GM18867 (cell line): ENCODE results near the gene SLC38A8.

ENCODE experiments used
- ATAC-seq: cut with Tn5 transposase; IDR thresholded peaks from one replicate; pipeline ENCODE4 v1.9.1; 2021; ENCODE audit warnings: mild to moderate bottlenecking, moderate library complexity; ENCODE audit not compliant: unreplicated experiment

The SLC38A8 gene

DNA sequence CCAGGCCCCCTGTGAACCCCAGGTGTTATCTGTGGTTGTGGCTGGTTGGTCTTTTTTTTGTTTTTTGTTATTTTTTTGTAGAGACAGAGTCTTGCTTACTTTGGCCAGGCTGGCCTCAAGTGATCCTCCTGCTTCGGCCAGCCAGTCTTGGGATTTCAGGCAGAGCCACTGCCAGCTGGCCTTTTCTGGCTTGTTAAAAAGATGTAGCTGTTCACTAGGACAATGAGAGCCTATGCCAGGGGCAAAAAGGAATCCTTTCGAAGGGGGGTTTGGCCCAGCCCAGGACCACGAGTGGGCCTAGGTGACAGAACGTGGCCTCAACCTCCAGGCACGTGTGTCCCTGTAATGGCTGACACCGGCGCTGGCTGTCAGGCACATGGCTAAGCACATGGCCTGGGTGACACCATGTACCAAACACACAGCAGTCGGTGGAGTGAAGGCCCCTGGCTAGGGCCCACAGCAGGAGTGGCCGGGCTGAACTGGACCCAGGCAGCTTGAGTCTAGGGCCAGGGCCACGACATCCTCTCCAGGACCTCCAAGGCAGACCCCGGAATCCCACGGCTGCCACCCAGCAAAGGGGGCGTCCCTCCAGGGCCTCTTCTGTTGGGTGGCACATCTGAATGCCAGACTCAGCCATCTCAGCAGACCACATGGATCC, 6.9 kb upstream of the SLC38A8 start:
- ATAC-seq: no peak

- ATAC-seq: no peak
These were observed 6.3 kb upstream of the SLC38A8 start for GRCh38 chr16:84048871-84049270.

DNA sequence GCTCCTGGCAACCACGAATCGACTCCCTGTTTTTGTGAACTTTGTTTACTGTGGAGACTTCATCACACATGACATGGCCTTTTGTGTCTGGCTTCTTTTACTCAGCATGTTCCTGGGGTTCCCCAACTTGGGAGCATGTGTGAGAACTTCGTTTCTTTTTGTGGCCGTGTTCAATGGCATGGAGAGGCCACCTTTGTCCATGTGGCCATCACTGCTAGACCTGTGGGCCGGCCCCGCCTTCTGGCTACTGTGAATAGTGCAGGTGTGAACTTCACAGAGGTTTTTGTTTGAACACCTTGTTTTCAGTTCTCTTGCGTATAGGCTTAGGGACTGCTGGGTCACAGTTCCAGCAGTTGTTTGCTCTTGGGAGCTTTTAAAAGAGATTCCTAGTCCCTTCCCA, 5.7 kb upstream of the SLC38A8 start:
- ATAC-seq: no peak

DNA sequence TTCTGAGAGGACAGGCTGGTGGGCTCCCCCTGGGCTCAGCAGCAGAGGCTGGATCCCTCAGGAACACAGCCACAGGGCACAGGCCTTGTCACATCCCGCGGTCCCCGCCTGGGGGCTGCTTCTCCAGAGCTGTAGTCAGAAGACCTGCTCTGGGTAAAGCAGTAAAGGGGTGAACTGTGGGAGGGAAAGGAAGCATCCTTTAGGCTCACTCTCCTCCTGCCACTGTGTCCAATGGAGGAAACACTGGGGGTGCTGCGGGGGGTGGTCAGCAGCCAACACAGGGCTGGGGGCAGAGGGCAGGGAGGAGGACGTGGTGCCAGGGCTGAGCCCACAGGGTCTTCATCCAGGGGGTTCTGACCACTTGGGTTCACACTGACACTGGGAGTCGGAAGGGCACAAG, 5.0 kb upstream of the SLC38A8 start:
- ATAC-seq: no peak

DNA sequence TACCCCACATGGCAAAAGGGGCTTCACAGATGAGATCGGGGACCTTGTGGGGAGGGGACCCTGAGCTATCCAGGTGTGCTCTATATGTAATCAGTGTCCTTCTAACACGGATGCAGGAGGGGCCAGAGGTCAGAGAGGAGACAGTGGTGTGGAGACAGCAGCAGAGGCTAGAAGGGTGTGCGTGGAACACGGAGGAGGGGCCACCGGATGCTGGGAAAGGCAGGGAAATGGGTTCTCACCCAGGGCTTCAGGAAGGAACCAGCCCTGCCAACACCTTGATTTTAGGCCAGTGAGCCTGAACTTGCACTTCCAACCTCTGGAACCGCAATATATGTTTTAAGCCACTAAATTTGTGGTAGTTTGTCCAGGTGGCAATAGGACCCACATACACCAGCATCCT, 4.6 kb upstream of the SLC38A8 start:
- ATAC-seq: no peak

GRCh38 chr16:84045818-84046470, 3.3 kb upstream of the SLC38A8 start:
- no peak for ATAC-seq

DNA sequence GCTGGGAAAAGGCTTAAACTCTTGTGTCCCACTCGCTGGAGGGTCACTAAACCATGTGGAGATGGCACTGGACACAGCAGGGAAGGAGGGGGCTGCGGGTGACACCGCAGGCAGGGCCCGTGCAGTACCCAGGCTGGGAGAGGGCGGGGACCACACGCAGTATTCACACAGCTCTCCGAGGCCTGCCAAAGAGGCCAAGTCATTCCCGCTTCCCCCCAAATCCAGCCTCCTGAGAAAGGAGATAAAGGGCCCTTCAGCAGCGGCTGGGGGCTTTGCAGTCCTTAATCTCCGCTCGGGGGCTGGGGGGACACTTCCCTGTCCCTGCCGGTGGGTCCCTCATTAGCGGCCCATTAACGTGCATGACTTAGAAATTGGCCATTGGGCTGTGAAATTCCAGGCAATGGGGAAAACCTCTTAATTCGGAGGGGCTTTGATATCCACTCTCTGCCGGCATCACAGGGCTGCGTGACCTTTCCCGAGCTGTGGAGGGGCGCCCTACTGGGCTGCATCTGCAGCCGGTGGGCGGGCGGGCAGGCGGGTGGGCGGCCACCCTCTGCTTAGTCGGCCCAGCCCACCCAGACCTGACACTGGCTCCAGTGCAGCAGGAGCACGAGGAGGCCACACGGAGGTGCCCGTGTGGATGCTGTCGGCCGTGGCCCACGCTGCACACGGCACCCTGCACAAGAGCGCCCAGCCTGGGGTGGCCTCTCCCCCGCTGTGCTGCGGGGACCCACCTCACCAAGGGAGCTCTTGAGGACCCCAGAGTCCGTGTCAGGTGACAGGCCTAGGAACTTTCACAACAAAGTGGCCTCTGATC, 2.6 kb upstream of the SLC38A8 start:
- ATAC-seq: no peak

- no peak for ATAC-seq
These were observed 1.5 kb upstream of the SLC38A8 start for GRCh38 chr16:84044118-84044488.

- ATAC-seq: no peak
These were observed 1.0 kb upstream of the SLC38A8 start for GRCh38 chr16:84043486-84044117.

- no peak for ATAC-seq
These were observed 387 bp upstream of the SLC38A8 start for GRCh38 chr16:84042879-84043485.

DNA sequence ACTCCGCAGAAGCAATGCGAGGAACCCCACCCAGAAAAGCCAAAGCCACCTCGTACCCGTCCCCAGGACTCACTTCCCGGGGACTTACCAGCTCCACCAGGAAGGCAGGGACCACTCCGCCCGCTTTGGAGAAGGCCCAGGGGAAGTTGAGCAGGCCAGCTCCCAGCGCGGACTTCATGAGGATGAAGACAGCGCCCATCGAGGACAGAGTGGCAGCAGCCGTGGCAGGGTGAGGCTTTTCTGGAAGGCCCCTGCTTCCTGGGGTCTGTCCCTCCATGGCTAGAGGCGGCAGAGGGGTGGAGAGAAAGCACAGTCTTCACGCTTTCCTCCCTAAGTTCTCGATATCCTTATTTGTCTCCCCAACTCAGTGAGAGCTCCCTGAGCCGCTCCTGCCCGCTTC, 714 bp downstream of the SLC38A8 start:
- ATAC-seq: no peak

GRCh38 chr16:84040823-84041820, 1.5 kb downstream of the SLC38A8 start:
- ATAC-seq: no peak

GRCh38 chr16:84040226-84040822, 2.3 kb downstream of the SLC38A8 start:
- no peak for ATAC-seq

- no peak for ATAC-seq
These were observed 2.9 kb downstream of the SLC38A8 start for GRCh38 chr16:84039696-84040095.

DNA sequence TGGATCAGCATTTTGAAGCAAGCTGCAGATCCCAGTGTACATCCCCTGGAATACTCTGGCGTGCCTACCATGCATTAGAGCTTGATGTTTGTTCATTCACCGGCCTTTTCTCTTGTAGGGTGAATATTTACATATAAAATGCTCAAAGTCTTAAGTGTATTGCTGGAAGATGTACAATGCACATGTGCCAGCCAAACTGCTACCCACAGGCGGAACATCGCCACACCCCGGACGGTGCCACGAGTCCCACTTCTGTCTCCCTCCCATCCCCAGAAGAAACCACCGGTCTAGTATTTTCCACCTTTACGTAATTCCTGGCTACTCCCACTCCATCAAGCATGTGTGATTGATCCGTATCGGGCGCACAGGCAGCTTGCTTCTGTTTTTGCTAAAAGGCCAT, 4.1 kb downstream of the SLC38A8 start:
- ATAC-seq: no peak

- ATAC-seq: no peak
These were observed 5.6 kb downstream of the SLC38A8 start for GRCh38 chr16:84036982-84037425.

DNA sequence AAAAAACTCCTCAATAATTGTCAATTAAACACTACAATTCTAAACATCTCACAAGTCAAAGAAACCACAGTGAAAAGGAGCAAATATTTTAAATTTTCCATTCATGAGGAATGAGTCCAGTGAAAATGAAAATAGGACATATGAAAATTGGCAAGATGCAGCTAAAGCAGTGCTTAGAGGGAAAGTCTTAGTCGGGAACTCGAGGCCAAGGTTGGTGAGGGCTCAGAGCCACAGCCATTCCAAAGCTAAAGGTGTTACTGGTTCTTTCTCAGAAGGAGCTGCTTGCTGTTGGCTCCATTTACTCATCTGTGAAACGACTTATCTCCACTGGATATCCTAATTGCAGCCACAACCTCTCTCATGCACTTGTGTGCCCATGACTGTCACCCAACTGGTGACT, 6.5 kb downstream of the SLC38A8 start:
- no peak for ATAC-seq

DNA sequence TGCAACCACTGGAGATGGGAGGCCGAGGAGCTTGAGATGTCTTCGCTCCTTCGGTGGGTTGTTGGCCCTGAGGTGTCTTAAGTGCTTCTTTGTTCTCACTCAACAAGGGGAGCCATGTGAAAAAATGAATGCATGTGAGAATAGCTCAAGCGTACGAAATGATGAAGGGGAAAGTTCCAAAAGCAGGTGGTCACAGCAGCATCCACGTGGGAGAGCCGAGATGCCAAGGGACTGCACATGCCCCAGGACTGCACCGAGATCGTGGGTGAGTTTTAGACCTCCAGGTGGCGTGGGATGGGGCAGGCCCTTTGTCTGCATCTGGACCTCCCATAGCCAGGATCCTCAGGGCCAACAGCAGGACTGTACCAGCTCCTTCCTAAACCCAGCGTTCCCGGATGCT, 8.1 kb downstream of the SLC38A8 start:
- no peak for ATAC-seq
